Epithelial cell of prostate (primary cell): ENCODE results near the gene PTPRG.
"Not testable (repeated sequence)": the region's sequence is repeated elsewhere in the genome, so short reads cannot be mapped to it uniquely, and the experiment has no call there.

Experiments
- DNase-seq: peaks from one replicate; pipeline ENCODE4 v3.0.0-alpha.2; 2011; ENCODE audit warnings: low read depth, low spot score
- H3K27ac ChIP-seq: fragments of 450-650 bp; 2 replicates; pipeline ENCODE4 v1.5.1; 2017; ENCODE audit warnings: mild to moderate bottlenecking

The PTPRG gene

DNA sequence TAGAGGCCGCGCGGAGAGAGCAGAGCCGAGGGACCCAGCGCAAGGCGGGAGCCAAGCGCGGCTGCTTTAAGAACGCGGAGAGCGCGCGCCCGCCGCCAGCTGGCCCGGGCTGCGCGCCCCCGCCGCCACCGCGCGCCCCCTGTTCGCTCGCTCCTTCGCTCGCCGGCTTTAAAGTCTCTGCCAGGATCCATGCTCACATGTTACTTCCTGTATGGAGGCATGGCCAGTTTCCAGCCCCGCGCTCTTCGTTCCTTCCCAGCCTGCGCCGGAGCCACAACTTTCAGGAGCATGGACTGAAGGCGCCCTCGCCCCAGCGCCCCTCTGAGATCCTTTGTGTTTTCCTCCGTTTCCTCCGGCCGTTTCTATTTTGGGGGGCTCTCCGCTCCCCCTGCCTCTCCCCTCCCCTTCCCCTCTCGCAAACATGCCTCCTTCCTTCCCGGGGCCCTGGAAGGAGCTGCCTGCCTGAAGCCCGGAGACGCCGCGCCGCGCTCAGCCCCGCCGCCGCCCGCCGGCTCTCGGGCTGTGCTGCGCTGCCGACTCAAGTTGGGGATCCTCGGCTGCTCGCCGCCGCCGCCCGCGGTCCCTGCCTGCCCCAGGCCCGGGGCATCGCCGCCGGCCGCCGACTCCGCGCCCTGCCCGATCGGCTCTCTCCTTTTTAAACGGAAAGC is at the start of gene PTPRG:
Gene PTPRG, plus strand, starts transcription at position 198 of the 668 bp plus-strand sequence. CDS start 717 bp downstream, outside the sequence.
- H3K27ac ChIP-seq = peak within 1 kb of the TSS; percentile 81
- peak; percentile 63 for DNase-seq

DNA sequence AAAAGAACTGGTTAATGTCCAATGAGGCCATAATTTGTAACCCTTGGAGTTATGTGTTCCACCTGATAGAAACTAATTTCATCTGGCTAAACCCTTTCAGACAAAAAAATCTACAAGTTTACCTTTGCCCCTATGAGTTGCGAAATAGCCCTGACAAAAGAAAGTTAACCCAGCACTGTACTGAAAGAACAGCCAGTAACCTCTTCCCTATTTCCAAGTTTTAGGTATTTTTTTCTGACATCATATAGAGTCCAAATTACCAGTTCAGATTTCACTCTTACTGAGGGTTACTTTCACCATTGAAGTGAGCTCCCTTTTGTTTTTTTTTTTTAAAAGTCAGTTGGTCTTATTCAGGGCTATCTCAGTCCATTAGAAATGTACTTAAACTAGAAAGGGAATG is 42.8 kb upstream of the PTPRG start:
- H3K27ac ChIP-seq = no peak overlapping the region
- DNase-seq = no peak

GRCh38 chr3:61520966-61521628 is 40.3 kb upstream of the PTPRG start:
- no peak overlapping the region for H3K27ac ChIP-seq
- DNase-seq = no peak

DNA sequence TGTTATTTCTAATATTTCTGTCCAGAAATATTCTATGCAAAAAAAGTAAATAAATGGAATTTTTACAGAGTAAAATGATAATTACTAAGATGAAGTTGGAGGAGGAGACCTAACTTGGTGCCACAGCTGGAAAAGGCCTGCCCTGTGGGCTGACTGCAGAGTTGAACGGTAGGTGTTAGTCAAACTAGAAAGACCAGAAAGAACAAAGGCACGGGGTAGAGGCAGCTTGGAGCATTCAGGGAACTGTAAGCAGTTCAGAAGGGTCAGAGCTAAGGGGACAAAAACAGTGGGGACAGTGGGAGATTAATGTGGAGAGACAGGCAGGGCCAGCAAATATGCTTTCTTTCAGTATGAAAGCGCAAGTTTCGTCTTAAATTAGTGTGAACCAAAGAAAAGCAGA is 39.3 kb upstream of the PTPRG start:
- no peak for DNase-seq
- no peak overlapping the region for H3K27ac ChIP-seq

DNA sequence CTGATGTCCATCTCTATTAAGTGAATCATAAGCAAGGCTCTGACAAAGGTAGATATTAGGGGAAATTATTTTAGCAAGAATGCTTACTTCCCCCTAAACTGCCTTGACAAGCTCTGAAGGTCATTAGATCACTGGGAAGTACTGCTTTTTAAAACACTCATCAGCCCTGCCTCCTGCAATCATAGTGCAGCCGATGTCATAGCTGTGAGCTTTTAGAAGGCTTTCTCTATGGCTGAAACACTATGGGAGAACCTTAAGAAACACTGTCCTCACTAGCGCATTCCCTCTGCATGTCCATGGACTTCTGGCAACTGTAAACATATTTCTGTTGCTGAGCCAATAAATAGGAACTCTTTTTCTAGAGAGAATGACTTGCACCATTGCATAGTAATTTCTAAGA is 38.7 kb upstream of the PTPRG start:
- DNase-seq = no peak
- H3K27ac ChIP-seq = no peak overlapping the region

GRCh38 chr3:61524933-61525332 is 36.4 kb upstream of the PTPRG start:
- H3K27ac ChIP-seq = no peak overlapping the region
- no peak for DNase-seq

- no peak for DNase-seq
These were observed 35.1 kb upstream of the PTPRG start for GRCh38 chr3:61526308-61526707.

GRCh38 chr3:61527011-61527410 is 34.4 kb upstream of the PTPRG start:
- DNase-seq = no peak
- no peak overlapping the region for H3K27ac ChIP-seq

More at GRCh38 chr3:61526308-61526707, 35.1 kb upstream of the PTPRG start:
- H3K27ac ChIP-seq = no peak overlapping the region

GRCh38 chr3:61530355-61530754 is 31.0 kb upstream of the PTPRG start:
- no peak overlapping the region for H3K27ac ChIP-seq
- no peak for DNase-seq

DNA sequence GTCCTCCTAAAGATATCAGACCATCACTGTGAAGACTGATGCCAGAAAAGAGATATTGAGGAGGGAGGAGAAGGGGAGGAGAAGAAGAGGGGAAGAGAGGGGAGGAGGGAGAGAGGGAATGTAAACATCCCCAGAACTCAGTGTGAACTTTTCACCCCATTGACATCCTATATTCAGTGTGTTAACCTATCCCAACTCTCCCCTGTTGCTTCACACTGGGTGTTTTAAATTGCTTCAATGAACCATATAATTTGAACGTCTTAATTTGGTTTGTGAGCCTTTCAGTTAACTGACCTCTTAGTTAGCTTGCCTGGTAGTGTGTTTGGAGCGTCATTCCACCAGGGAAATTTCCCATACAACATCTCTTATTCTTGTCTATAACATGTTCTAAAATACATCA is 29.8 kb upstream of the PTPRG start:
- no peak for DNase-seq
- H3K27ac ChIP-seq = no peak overlapping the region

GRCh38 chr3:61532739-61533500 is 28.5 kb upstream of the PTPRG start:
- H3K27ac ChIP-seq = no peak overlapping the region
- DNase-seq = no peak

- H3K27ac ChIP-seq = no peak overlapping the region
- no peak for DNase-seq
These were observed 25.5 kb upstream of the PTPRG start for GRCh38 chr3:61535826-61536225.

- DNase-seq = no peak
- H3K27ac ChIP-seq = no peak overlapping the region
These were observed 24.0 kb upstream of the PTPRG start for GRCh38 chr3:61537366-61537765.

GRCh38 chr3:61538486-61538885 is 22.9 kb upstream of the PTPRG start:
- no peak for DNase-seq
- H3K27ac ChIP-seq = no peak overlapping the region

DNA sequence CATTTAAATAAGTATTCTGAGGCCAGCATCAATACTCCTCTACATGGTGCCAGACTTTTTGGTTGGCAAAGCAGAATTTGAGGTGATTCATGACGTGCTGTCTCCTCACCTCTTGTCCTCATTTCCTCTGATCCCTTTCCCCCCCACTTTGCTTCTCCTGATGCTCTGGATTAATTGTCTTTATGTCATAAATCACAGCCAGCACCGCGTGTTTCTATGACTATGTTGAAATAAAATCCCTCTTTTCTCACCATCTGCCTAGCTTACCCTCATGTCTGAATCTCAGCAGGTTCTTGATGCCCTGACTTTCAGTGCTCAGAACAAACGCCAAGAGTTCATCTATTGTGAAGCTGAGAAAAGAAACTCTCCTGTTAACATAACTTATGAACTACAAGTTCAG is 19.7 kb upstream of the PTPRG start:
- H3K27ac ChIP-seq = no peak overlapping the region
- DNase-seq = no peak

GRCh38 chr3:61545716-61546115 is 15.7 kb upstream of the PTPRG start:
- H3K27ac ChIP-seq = no peak overlapping the region
- DNase-seq = no peak

DNA sequence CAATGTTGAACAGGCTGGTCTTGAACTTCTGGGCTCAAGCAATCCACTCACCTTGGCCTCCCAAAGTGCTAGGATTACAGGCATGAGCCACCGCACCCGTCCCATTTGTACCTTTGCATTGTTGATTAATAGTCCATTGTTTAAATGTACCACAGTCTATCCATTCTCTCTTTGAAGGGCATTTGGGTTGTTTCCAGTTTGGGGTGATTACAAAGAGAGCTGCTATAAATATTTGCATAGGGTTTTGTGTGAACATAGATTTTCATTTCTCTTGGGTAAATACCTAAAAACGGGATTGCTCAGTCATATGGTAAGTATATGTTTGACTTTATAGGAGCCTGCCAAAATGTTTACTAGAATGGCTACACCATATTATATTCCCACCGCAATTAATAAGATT is 13.7 kb upstream of the PTPRG start:
- DNase-seq = no peak
- H3K27ac ChIP-seq = no peak overlapping the region

DNA sequence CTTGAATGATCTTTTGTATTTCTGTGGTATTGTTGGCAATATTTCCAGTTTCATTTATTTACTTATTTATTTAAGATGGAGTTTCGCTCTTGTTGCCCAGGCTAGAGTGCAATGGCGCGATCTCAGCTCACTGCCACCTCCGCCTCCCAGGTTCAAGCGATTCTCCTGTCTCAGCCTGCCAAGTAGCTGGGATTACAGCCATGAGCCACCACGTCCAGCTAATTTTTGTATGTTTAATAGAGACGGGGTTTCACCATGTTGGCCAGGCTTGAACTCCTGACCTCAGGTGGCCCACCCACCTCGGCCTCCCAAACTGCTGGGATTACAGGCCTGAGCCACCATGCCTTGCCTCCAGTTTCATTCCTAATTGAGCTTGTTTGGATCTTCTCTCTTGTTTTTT is 8.7 kb upstream of the PTPRG start:
- H3K27ac ChIP-seq, DNase-seq: not testable (repeated sequence)

DNA sequence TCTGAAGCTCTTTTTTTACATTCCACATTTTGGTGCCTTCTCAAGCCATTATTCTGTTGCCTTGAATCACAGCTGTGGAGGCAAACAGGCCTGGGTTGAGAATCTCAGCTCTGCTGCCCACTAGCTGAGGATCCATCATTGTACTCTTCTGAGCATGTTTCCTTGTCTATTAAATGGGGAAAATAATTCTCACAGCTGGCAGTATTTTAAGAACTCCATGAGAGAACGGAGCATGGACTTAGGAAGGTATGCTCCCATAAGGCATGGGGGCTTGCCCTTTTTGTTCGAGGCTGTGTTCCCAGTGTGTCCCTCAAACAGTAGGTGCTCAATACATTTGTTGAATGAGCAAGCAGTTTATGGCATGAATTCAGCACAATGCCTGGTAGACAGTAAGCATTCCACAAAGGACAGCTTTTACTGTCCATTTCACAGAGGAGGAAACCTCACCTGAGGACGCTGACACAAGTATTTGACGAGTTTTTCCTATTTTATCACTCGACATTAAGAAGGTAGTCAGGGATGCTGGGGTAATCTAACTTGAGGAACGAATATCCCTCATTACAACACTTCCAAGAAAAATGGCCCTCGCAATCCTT is 2.1 kb upstream of the PTPRG start:
- H3K27ac ChIP-seq = no peak overlapping the region
- DNase-seq = no peak

DNA sequence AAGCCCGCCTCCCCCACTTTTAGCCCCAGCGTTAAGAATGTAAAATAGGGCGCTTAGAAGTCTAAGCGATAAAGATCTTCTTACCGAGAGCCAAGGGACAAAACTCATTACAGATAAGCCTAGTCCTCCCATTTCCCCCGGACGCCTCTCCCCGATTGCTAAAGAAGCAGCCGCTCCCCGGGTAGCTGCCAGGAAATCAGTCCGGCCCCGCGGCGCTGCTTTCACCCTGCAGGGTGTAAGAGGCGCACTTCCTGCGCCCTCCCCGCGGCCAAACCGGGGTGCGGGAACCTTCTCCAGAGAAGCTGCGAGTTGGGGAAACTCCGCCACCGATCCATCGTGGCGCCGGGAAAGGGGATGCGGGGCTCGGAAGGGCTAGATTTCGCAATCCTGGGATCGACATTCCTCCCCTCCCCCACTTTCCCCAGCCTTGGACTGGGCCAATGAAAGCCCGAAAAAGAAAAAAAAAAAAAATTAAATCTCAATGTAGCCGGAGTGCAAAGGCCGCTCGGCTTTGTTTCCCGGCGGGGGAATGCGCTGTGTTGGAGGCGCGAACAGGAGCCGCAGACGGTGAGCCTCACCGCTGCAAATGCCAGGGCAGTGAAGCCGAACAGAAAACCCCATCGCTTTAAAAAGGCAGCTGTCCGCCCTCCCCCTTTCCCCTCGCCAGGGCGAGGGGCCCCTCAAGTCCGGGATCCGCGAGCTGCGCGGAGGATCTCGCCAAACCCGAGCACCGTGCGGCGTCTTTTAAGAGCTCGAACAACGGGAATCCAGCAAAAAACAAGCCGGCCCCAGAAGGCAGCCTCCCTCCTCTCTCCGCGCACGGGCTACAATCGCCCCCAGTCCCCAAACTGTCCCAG is 626 bp upstream of the PTPRG start:
- peak overlapping the region; percentile 81 for H3K27ac ChIP-seq
- peak; percentile 36 for DNase-seq
